Measurements from ENCODE around the gene EML4.
A peak's percentile ranks its signal among the peaks of the same experiment; 100 is the strongest.
"Not testable (repeated sequence)": the region's sequence is repeated elsewhere in the genome, so short reads cannot be mapped to it uniquely, and the experiment has no call there.

Gene EML4

GRCh38 chr2:42361728-42362283 is 192.7 kb downstream of the EML4 start:
- DNase-seq = peak; percentile 42

GRCh38 chr2:42363413-42363812 is 194.3 kb downstream of the EML4 start:
- DNase-seq = no peak

DNA sequence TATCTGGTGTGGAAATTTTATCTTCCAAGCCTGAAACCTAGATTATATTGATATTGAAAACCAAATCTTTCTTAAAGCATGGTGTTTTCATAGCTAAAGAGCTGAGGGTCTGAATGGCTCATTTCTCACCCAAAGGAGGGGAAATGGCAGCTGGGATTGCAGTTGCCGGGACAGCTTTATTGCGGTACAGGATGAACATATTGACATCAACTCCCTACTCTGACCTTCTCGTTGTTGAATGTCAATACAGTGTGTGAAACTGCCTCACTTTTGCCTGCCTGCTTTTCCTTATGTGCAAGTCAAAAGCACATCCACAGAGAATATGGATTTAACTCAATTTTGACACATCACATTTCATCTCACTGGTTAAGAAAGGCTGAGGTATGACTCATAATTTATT is 195.5 kb downstream of the EML4 start:
- no peak for DNase-seq

DNA sequence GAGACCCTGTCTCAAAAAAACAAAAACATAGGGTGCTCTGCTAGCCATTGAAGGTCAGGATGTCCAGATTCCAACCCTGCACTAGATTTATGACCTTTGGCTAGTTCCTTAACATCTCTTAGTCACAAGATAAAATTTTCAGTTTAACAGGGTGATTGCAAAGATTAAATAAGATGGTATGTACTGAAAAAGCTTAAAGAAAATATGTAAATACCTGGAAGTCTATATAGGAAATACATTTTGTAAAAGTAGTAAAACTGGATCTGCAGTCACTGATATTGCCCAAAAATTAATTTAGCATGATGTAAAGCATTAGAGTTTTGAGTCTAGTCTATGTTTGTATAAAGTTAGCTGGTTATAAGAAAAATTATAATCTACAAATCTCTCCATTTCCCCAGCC is 197.3 kb downstream of the EML4 start:
- no peak for DNase-seq

DNA sequence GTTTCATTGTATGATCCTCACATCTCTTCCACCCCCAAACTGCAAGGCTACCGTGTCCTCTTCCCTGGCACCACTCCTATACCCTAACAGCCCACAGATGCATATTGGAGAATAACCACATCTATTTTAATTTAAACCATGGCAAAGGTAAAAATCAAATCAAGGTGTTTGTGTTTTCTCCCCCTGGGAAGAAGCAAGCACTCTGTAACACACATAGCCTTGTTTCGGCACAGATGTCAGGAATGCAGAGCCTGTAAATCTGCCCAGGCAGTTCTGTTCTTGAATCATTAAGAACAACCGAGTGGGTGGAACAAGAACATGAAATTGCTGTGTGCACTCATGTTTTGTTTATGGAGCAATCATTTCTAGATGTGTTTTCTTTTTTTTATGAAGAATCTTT is 198.7 kb downstream of the EML4 start:
- no peak for DNase-seq

GRCh38 chr2:42368817-42369531 is 199.8 kb downstream of the EML4 start:
- DNase-seq = no peak

DNA sequence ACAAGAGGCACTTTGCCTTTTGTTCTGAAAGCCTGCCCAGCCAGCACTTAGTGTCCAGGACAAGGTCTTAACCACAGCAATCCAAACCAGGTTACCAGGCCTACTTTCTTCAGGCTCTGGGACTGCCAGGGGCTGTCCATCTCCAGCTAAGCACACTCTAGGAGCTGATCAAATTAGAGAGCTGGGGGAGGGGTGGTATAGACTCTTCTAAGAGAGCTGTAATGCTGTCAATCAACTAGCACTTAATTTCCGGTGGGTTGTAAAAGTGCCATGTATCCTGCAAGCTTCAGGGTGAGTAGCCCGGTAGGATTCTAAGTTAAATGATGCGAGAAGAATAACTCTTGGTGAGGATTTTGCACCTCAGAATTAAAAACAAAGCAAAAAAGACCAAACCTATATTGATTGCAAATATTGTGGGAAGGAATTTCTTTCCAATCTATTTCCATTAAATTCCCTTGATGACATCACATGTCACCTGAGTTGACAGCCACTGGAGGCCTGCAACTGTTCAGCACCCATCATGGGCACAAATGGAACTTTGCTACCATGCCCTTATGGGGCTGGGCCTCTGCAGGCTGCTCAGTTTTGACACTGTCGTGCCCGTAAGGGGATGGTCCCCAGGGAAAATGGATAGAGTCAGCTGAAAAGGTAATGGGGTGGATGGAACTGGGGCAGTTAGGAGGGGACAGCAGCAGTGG is 200.5 kb downstream of the EML4 start:
- no peak for DNase-seq

DNA sequence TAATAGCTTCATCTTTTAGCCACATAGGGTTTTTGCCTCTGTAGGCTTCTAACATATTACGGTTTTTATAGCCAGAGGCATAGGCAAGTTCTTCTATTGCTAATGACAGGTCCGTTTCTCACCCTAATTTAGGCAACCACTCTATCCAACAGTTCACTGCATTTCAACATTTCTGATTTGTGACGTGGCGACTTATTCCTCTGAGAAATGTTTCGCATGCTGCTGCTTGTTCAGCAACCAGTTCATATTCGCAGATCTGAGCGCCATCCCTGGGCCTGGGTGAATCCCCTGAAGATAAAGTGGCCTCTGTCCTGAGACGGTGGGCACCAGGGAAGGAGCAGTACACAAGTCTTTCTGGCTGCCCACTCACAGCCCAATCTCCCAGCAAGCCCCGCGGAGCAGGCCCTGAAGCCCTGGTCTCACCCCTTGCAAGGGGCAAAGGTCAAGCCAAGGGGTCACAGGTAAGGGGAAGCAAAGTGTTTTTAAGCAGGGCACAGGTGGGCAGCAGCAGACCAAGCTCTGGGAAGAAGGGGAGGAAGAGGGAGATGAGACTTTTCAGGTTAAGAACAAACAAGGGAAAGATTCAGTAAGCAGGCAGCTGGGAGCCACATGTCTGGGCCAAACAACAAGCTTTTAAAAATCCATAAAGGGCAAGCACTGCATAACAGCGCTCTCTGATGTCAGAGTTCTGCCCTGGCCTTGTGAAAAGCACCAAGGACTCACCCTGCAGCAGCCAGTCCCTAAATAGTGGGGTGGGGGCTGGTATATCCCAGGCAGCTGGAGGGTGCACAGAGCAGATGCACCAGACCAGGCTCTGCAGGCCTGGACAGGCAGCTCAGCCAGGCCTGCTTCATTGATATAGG is 202.7 kb downstream of the EML4 start:
- DNase-seq = no peak

DNA sequence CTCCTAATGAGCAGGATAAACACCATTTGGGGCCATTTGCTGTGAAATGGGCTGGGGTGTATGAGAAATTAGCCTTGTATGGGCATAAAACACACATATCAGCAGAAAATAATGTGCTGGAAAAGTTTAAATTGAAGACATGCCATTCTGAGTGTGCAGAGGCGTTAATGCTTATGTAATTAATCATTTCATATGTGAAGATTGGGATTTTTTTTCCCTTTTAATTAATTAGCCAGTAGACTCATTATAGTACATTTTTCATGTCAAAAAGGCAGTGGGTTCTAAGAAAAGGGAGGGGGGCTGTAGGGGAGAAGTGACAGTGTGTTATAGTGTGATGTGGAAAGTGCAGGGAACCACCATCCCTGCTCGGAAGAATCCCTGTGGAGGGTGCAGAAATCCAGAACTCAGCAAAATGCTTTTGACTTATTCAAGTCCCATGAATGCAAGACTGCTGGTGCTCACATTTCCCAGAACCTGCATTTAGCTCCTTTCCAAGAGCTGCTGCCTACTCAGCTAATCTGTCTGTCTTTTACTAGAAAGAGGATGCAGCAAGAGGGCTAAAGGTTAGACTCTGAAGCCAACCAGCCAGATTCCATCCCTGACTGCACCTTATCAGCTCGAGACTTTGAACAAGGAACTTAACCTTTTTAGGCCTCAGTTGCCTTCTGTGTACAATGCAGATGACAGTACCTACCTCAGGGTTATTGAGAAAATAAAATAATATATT is 203.5 kb downstream of the EML4 start:
- DNase-seq = no peak

DNA sequence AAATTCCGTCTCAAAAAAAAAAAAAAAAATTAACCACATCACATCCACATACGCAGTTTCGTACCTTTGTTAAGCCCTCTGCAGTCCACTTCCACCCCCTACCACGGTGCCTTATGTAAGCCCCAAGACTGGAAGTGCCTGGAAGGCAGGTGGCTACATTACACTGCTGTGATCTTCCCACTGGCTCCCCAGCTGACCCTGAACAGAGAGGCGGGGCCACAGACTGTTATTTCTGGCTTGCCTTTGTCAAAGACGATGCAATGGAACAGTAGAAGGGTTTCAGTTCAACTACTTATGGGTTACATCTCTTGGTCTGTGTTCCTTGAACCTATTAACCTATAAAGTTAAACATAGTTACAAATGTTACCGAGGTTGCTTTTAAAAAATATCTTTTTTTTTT is 207.6 kb downstream of the EML4 start:
- DNase-seq = no peak

DNA sequence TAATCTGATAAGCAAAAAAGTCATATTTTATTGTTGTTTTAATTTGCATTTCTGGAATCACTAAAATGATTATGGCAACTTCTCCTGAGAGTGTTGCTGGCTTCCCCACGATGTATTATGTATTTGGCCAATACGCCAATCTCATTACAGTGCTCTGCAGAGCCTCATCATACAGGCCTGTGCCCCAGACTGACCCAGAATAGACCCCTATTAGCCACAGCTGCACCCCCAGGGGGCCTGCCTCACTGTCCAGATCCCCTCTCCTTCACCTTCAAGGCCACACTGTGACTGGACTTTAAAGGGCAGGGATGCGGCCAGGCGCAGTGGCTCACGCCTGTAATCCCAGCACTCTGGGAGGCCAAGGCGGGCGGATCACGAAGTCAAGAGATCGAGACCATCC is 209.3 kb downstream of the EML4 start:
- DNase-seq = no peak

- DNase-seq = not testable (repeated sequence)
Observed at GRCh38 chr2:42380026-42380425, 210.9 kb downstream of the EML4 start.

DNA sequence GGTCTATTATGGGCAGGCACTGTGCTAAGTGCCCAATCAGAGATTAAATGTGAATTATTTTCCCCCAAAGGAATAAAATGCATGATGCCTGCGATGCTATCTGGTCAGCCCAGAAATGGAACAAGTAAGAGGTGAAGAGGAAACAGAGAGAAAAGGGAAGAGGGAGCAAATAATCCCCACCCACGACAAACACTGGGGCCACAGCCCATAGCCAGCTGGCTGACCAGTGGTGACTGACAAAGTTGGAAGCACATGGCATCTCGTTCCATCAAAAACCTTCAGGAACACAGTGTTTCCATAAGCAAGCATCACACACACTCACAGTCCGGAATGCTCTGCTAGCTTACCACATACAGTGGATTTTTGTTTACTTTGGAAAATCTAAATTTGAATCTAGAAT is 213.0 kb downstream of the EML4 start:
- DNase-seq = no peak
